IMR-90 (cell line): ENCODE measurements around the gene STARD8. TPM values are rescaled to one million over a fixed set of nuclear protein-coding genes. Genes with fewer than 3 reads are reported as not detected.

Source experiments
- ATAC-seq: fragments of 200-7000 bp; cut with Tn5 transposase; 2 replicates; pipeline ENCODE4 v1.9.1; 2020; ENCODE audit warnings: low read depth, mild to moderate bottlenecking, moderate library complexity
- BruUV-seq: library from RNA; stranded (reverse); fragments of 400-500 nt; replicated peaks from 2 replicates; lab custom pipeline; 2021; lab: Mats Ljungman, UMichigan
- CTCF ChIA-PET: fragments of 300-600 bp; formaldehyde crosslinking; extraction: SDS; loops from one replicate; lab custom pipeline; 2021; ENCODE audit warnings: antibody characterized with exemption; lab: Yijun Ruan, JAX
- POLR2A ChIA-PET: fragments of 300-600 bp; sonication (Branson Sonifier 250); formaldehyde crosslinking; loops from one replicate; lab custom pipeline; 2022; ENCODE audit warnings: antibody characterized with exemption; ENCODE audit not compliant: unreplicated experiment; lab: Charles Lee
- DNase-seq: peaks from one replicate; pipeline ENCODE4 v3.0.0; 2013
- H2AFZ ChIP-seq: replicated peaks from 2 replicates; pipeline ENCODE3; 2013; ENCODE audit warnings: low read length, mild to moderate bottlenecking; ENCODE audit not compliant: poor library complexity
- H2AK5ac ChIP-seq: 2 replicates; pipeline ENCODE4 v1.6.1; 2013; ENCODE audit warnings: low read depth, low read length, inconsistent platforms
- H2AK9ac ChIP-seq: replicated peaks from 2 replicates; pipeline ENCODE3; 2013; ENCODE audit warnings: mild to moderate bottlenecking, low read depth, low read length, moderate library complexity; ENCODE audit not compliant: poor library complexity
- H2BK120ac ChIP-seq: 2 replicates; pipeline ENCODE4 v1.6.1; 2013; ENCODE audit warnings: low read depth, low read length, inconsistent platforms
- H2BK15ac ChIP-seq: 3 replicates; pipeline ENCODE4 v1.6.1; 2013; ENCODE audit warnings: low read depth, low read length, inconsistent platforms
- H2BK20ac ChIP-seq: 2 replicates; pipeline ENCODE4 v1.6.1; 2013; ENCODE audit warnings: low read depth, mild to moderate bottlenecking, inconsistent platforms, low read length, moderate library complexity
- H2BK5ac ChIP-seq: 2 replicates; pipeline ENCODE4 v1.6.1; 2013; ENCODE audit warnings: mild to moderate bottlenecking, low read depth, low read length, inconsistent platforms; ENCODE audit not compliant: poor library complexity, severe bottlenecking
- H3K14ac ChIP-seq: replicated peaks from 2 replicates; pipeline ENCODE4 v1.6.1; 2013; ENCODE audit warnings: low read depth, low read length, inconsistent platforms
- H3K18ac ChIP-seq: 2 replicates; pipeline ENCODE4 v1.6.1; 2013; ENCODE audit warnings: low read depth, low read length, control low read depth
- H3K23ac ChIP-seq: 2 replicates; pipeline ENCODE4 v1.6.1; 2013; ENCODE audit warnings: low read depth, low read length, inconsistent platforms
- H3K27ac ChIP-seq: 2 replicates; pipeline ENCODE4 v1.5.1; 2013; ENCODE audit warnings: mild to moderate bottlenecking, control low read depth, low read length; ENCODE audit not compliant: insufficient read depth
- H3K27me3 ChIP-seq: 2 replicates; pipeline ENCODE4 v1.6.1; 2013; ENCODE audit warnings: low read length; ENCODE audit not compliant: control insufficient read depth, insufficient read depth
- H3K36me3 ChIP-seq: 2 replicates; pipeline ENCODE4 v1.6.1; 2013; ENCODE audit warnings: low read length, mixed read lengths; ENCODE audit not compliant: control insufficient read depth, insufficient read depth
- H3K4ac ChIP-seq: 2 replicates; pipeline ENCODE4 v1.6.1; 2013; ENCODE audit warnings: low read depth, low read length, inconsistent platforms
- H3K4me1 ChIP-seq: 2 replicates; pipeline ENCODE4 v1.6.1; 2013; ENCODE audit warnings: low read length, mixed read lengths; ENCODE audit not compliant: control insufficient read depth, insufficient read depth
- H3K4me2 ChIP-seq: 2 replicates; pipeline ENCODE4 v1.6.1; 2013; ENCODE audit warnings: low read depth, mild to moderate bottlenecking, control low read depth, low read length, moderate library complexity
- H3K4me3 ChIP-seq: 2 replicates; pipeline ENCODE4 v1.5.1; 2013; ENCODE audit warnings: low read depth, mild to moderate bottlenecking, control low read depth, low read length, moderate library complexity; ENCODE audit not compliant: insufficient read depth
- H3K56ac ChIP-seq: 2 replicates; pipeline ENCODE4 v1.6.1; 2013; ENCODE audit warnings: low read length, inconsistent platforms; ENCODE audit not compliant: insufficient read depth; ENCODE audit errors: extremely low read depth
- H3K79me1 ChIP-seq, 2 experiments: 2 replicates each; pipeline ENCODE4 v1.6.1; 2013; ENCODE audit warnings: low read length in 2 of 2, inconsistent platforms in 1 of 2, low read depth in 1 of 2
- H3K9ac ChIP-seq: 2 replicates; pipeline ENCODE4 v1.6.1; 2013; ENCODE audit warnings: low read depth, low read length, control low read depth
- H3K9me1 ChIP-seq: 2 replicates; pipeline ENCODE4 v1.6.1; 2013; ENCODE audit warnings: low read length, inconsistent platforms; ENCODE audit not compliant: insufficient read depth
- H3K9me3 ChIP-seq: 2 replicates; pipeline ENCODE4 v1.6.1; 2013; ENCODE audit warnings: low read length; ENCODE audit not compliant: control insufficient read depth, insufficient read depth
- H4K20me1 ChIP-seq: 2 replicates; pipeline ENCODE4 v1.6.1; 2013; ENCODE audit warnings: low read length, inconsistent platforms; ENCODE audit not compliant: insufficient read depth
- H4K5ac ChIP-seq: 2 replicates; pipeline ENCODE4 v1.6.1; 2013; ENCODE audit warnings: mild to moderate bottlenecking, low read depth, low read length, control low read depth
- H4K8ac ChIP-seq, 2 experiments: 2 replicates each; pipeline ENCODE4 v1.6.1; 2013; ENCODE audit warnings: low read depth in 2 of 2, low read length in 2 of 2, control low read depth in 1 of 2, inconsistent platforms in 1 of 2
- H4K91ac ChIP-seq: 2 replicates; pipeline ENCODE4 v1.6.1; 2013; ENCODE audit warnings: low read depth, low read length, inconsistent platforms; ENCODE audit not compliant: insufficient read depth
- BHLHE40 ChIP-seq: fragments of 150-350 bp; IDR thresholded peaks from 2 replicates; pipeline ENCODE4 v1.6.1; 2016; ENCODE audit warnings: mild to moderate bottlenecking, low read depth, low read length
- CEBPB ChIP-seq: IDR thresholded peaks from 2 replicates; pipeline ENCODE4 v1.6.1; 2012; ENCODE audit warnings: low read depth, low read length, improper control_type of control experiment
- CHD1 ChIP-seq: IDR thresholded peaks from 2 replicates; pipeline ENCODE4 v1.6.1; 2012; ENCODE audit warnings: low read depth, low read length, improper control_type of control experiment
- CTCF ChIP-seq: conservative IDR thresholded peaks from 2 replicates; pipeline ENCODE4 v1.5.1; 2012; ENCODE audit warnings: mild to moderate bottlenecking, low read depth, low read length, improper control_type of control experiment
- ELK1 ChIP-seq: fragments of 150-350 bp; IDR thresholded peaks from 2 replicates; pipeline ENCODE4 v1.6.1; 2016; ENCODE audit warnings: low read depth, mild to moderate bottlenecking, low read length, moderate library complexity, borderline replicate concordance
- FOS ChIP-seq: fragments of 150-350 bp; IDR thresholded peaks from 2 replicates; pipeline ENCODE4 v1.6.1; 2016; ENCODE audit warnings: low read depth, low read length
- MAFK ChIP-seq: IDR thresholded peaks from 2 replicates; pipeline ENCODE4 v1.6.1; 2012; ENCODE audit warnings: low read depth, low read length, improper control_type of control experiment
- MXI1 ChIP-seq: IDR thresholded peaks from 2 replicates; pipeline ENCODE4 v1.6.1; 2012; ENCODE audit warnings: low read depth, mild to moderate bottlenecking, low read length, moderate library complexity, borderline replicate concordance
- NFE2L2 ChIP-seq: fragments of 150-350 bp; IDR thresholded peaks from 2 replicates; pipeline ENCODE4 v1.6.1; 2016; ENCODE audit warnings: low read depth, mild to moderate bottlenecking, low read length
- POLR2A ChIP-seq: IDR thresholded peaks from 2 replicates; pipeline ENCODE4 v1.6.1; 2012; ENCODE audit warnings: mild to moderate bottlenecking, low read depth, low read length
- RFX5 ChIP-seq: IDR thresholded peaks from 2 replicates; pipeline ENCODE4 v1.8.0; 2012; ENCODE audit warnings: low read depth, mild to moderate bottlenecking, low read length, moderate library complexity
- SMC3 ChIP-seq: fragments of 150-350 bp; IDR thresholded peaks from 2 replicates; pipeline ENCODE4 v1.6.1; 2016; ENCODE audit warnings: low read depth, mild to moderate bottlenecking, antibody characterized with exemption, low read length, moderate library complexity
- USF2 ChIP-seq: fragments of 150-350 bp; IDR thresholded peaks from 2 replicates; pipeline ENCODE4 v1.6.1; 2017; ENCODE audit warnings: mild to moderate bottlenecking, antibody characterized with exemption, low read length, low read depth
- WGBS, 2 experiments: methylation state at CpG; one replicate each; pipeline versions ENCODE4 v1.1.5 to v1.1.7; 2013; ENCODE audit warnings: missing lambda C conversion rate in 2 of 2; ENCODE audit not compliant: insufficient read length in 1 of 2; ENCODE audit errors: extremely low coverage in 2 of 2; 5-methylcytosine and 5-hydroxymethylcytosine counted together
- dilution Hi-C: fragments of 300-500 bp; cut with HindIII; formaldehyde crosslinking; loops from one replicate; pipeline ENCODE4 v1.14.3; 2018; ENCODE audit warnings: low sequenced_read_pairs; ENCODE audit not compliant: unreplicated experiment
- in situ Hi-C: fragments of 300-500 bp; cut with MboI; formaldehyde crosslinking; loops from 3 replicates; pipeline ENCODE4 v1.14.3; 2019; ENCODE audit warnings: low sequenced_read_pairs, inconsistent platforms, mixed read lengths
- intact Hi-C: fragments of 100-400 bp; cut with micrococcal nuclease; formaldehyde crosslinking; loops from 2 replicates; pipeline ENCODE4 v1.10.0; 2022
- polyA plus RNA-seq, 3 experiments: library from polyadenylated mRNA; depleted of rRNA; stranded (reverse); fragments of >200 nt; gene quantifications; 2 replicates each; pipeline ENCODE4 v1.2.3, GENCODE V29; 2012; ENCODE audit warnings: low replicate concordance in 1 of 3
- total RNA-seq: library from RNA; depleted of rRNA; stranded (reverse); fragments of >200 nt; gene quantifications from 2 replicates; pipeline ENCODE4 v1.2.3, GENCODE V29; 2012

STARD8 gene
- total and polyA plus RNA-seq, 2 of the 4 experiments (the other 2 are of a cell fraction), result 1.6 to 2.3 TPM

- H4K91ac ChIP-seq, result no peak overlapping the region
- ATAC-seq, result no peak
- intact Hi-C loops (no loop called here), dilution Hi-C loops (no loop called here), in situ Hi-C loops (no loop called here)
- H3K4me3 ChIP-seq, result no peak overlapping the region
- no peak overlapping the region for H2AFZ ChIP-seq
- peaks cover 7% of the 10 kb centered on the region; the same call in 1 of the 2 replicates for H3K27me3 ChIP-seq
- H3K14ac ChIP-seq, result no peak overlapping the region
- H3K9me1 ChIP-seq, result no peaks in the 10 kb centered on the region
- H3K4me1 ChIP-seq, result peaks cover 7% of the 10 kb centered on the region
- ChIA-PET CTCF (no interaction called here), POLR2A (no interaction called here)
- WGBS, 2 experiments, result 80% methylated on average over 1 of the region's 2 CpGs; no CpG with 5 or more reads in 1 of the 2 experiments
- no peak overlapping the region for H3K4me2 ChIP-seq
- no peak overlapping the region for H2BK120ac ChIP-seq
- H3K18ac ChIP-seq, result no peak overlapping the region
- no peaks in the 10 kb centered on the region for H3K79me1 ChIP-seq
- H3K27ac ChIP-seq, result no peak overlapping the region
- no peak overlapping the region for H2BK5ac ChIP-seq
- H2AK9ac ChIP-seq, result no peak overlapping the region
- H4K8ac ChIP-seq, result no peak overlapping the region
- TF ChIP-seq CEBPB (no peak), MAFK (no peak), SMC3 (no peak), MXI1 (no peak), FOS (no peak), NFE2L2 (no peak), POLR2A (no peak), CHD1 (no peak), USF2 (no peak), BHLHE40 (no peak), CTCF (no peak), RFX5 (no peak), ELK1 (no peak)
- no TSS peak for BruUV-seq
- no peak overlapping the region for H3K56ac ChIP-seq
- no peak overlapping the region for H2AK5ac ChIP-seq
- no peak overlapping the region for H3K9ac ChIP-seq
- no peaks in the 10 kb centered on the region for H3K36me3 ChIP-seq
- H3K4ac ChIP-seq, result no peak overlapping the region
- no peak overlapping the region for H4K5ac ChIP-seq
- H3K9me3 ChIP-seq, result no peaks in the 10 kb centered on the region
- H3K23ac ChIP-seq, result no peak overlapping the region
- DNase-seq, result no peak
- no peak overlapping the region for H2BK15ac ChIP-seq
- H2BK20ac ChIP-seq, result no peak overlapping the region
- H4K20me1 ChIP-seq, result no peaks in the 10 kb centered on the region
These were observed 36.1 kb downstream of the STARD8 start for GRCh38 chrX:68683580-68683979.
